Gastrocnemius medialis (tissue), 4 donors: ENCODE results near the gene TSKS. TPM values are rescaled to one million over a fixed set of nuclear protein-coding genes. Genes with fewer than 3 reads are reported as not detected.

Source experiments
- ATAC-seq, 2 donors: fragments of 150-250 bp; one replicate each; pipeline ENCODE4 v1.9.1; 2016
- DNase-seq, 2 donors: peaks; one replicate each; pipeline ENCODE4 v3.0.0-alpha.2; 2019
- H3K27ac ChIP-seq, 4 donors: fragments of 200-600 bp; sonication (generic); 1 replicate in 1 of 4; 2 replicates in 3 of 4; pipeline ENCODE4 v1.5.1; 2016 to 2018; ENCODE audit warnings: mild to moderate bottlenecking in 2 of 4, moderate library complexity in 1 of 4
- H3K27me3 ChIP-seq, 3 donors: fragments of 200-600 bp; sonication (generic) in 2 of 3; 1 replicate in 1 of 3; 2 replicates in 2 of 3; pipeline versions ENCODE4 v1.5.1 to v1.6.0; 2016 to 2019; ENCODE audit warnings: mild to moderate bottlenecking in 1 of 3, moderate library complexity in 1 of 3
- H3K36me3 ChIP-seq, 2 donors: fragments of 200-600 bp; sonication (generic) in 1 of 2; one replicate each; pipeline ENCODE4 v1.5.1; 2017 to 2018
- H3K4me1 ChIP-seq, 2 donors: fragments of 200-600 bp; sonication (generic) in 1 of 2; one replicate each; pipeline ENCODE4 v1.5.1; 2016 to 2017; ENCODE audit warnings: mild to moderate bottlenecking in 2 of 2
- H3K4me3 ChIP-seq, 4 donors: fragments of 200-600 bp; sonication (generic) in 3 of 4; 1 replicate in 1 of 4; 2 replicates in 3 of 4; pipeline ENCODE4 v1.5.1; 2016 to 2019; ENCODE audit warnings: mild to moderate bottlenecking in 2 of 4
- H3K9me3 ChIP-seq, 3 donors: fragments of 200-600 bp; sonication (generic) in 2 of 3; 1 replicate in 1 of 3; 2 replicates in 2 of 3; pipeline ENCODE4 v1.5.1; 2016 to 2019
- POLR2A ChIP-seq, 2 donors: fragments of 450-650 bp; IDR thresholded peaks; one replicate each; pipeline ENCODE4 v1.6.1; 2017; ENCODE audit warnings: antibody characterized with exemption in 2 of 2, mild to moderate bottlenecking in 2 of 2, moderate library complexity in 2 of 2
- in situ Hi-C, 4 donors: fragments of 200-750 bp; cut with MboI; loops; one replicate each; pipeline versions ENCODE4 v1.15.0 to v1.8.0; 2017; ENCODE audit warnings: low sequenced_read_pairs in 4 of 4
- intact Hi-C: fragments of 100-400 bp; cut with DNase I; formaldehyde crosslinking; loops from one replicate; pipeline ENCODE4 v1.15.1; 2023; ENCODE audit warnings: low total_unique reads
- total RNA-seq, 4 donors: library from RNA; depleted of rRNA; stranded (reverse); fragments of >200 nt; gene quantifications; one replicate each; pipeline versions ENCODE4 v1.1.0 to v1.2.3, GENCODE V29; 2016
- TF ChIP-seq, protein P1 (sequence below), 5 experiments: fragments of 450-650 bp in 3 of 5; fragments of 200-600 bp in 2 of 5; sonication (generic) in 2 of 5; IDR thresholded peaks in 4 of 5; conservative IDR thresholded peaks in 1 of 5; 1 replicate in 4 of 5; 2 replicates in 1 of 5; pipeline ENCODE4 v1.5.1; 2016 to 2019; ENCODE audit warnings: antibody characterized with exemption in 5 of 5, mild to moderate bottlenecking in 3 of 5, moderate library complexity in 3 of 5

TSKS gene
- total RNA-seq, 4 donors from 2014 or later: 0.13 to 0.16 TPM; not detected in 2

DNA sequence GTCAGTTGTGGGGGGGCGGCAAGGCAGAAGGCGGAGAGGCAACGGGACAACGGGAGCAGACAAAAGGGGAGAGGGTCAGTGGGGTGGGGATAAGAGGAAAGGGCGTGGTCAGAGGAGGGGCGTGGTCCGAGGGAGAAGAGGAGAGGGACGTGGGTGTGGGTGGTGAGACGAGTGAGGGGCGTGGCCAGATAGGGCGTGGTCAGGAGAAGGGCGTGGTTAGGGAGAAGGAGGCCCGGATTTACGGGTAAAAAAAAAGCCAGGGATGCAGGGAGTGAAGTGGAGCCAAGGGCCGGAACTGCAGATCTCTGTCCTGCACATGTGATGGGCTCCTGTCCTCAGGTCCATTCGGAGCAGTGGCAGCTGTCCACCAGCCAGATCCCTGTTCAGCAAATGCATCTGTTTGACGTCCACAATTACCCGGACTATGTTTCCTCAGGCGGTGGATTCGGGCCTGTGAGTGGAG is 50.7 kb downstream of the TSKS start:
- Histone ChIP-seq H3K27me3 (no peaks in the 10 kb centered on the region), H3K36me3 (no peaks in the 10 kb centered on the region), H3K4me3 (no peak overlapping the region), H3K4me1 (no peaks in the 10 kb centered on the region), H3K9me3 (no peaks in the 10 kb centered on the region), H3K27ac (no peak overlapping the region)
- DNase-seq: peak; percentile 25 to 39
- in situ Hi-C loops: no loop called here
- TF ChIP-seq, protein P1, sequence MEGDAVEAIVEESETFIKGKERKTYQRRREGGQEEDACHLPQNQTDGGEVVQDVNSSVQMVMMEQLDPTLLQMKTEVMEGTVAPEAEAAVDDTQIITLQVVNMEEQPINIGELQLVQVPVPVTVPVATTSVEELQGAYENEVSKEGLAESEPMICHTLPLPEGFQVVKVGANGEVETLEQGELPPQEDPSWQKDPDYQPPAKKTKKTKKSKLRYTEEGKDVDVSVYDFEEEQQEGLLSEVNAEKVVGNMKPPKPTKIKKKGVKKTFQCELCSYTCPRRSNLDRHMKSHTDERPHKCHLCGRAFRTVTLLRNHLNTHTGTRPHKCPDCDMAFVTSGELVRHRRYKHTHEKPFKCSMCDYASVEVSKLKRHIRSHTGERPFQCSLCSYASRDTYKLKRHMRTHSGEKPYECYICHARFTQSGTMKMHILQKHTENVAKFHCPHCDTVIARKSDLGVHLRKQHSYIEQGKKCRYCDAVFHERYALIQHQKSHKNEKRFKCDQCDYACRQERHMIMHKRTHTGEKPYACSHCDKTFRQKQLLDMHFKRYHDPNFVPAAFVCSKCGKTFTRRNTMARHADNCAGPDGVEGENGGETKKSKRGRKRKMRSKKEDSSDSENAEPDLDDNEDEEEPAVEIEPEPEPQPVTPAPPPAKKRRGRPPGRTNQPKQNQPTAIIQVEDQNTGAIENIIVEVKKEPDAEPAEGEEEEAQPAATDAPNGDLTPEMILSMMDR (IDR thresholded peaks at IDR 0.05 in 4 of 5, conservative IDR thresholded peaks at IDR 0.05 in 1 of 5): no peak
- TF ChIP-seq POLR2A (IDR thresholded peaks at IDR 0.05): no peak
- peak in 1 of 2 donors; percentile 51 for ATAC-seq
- intact Hi-C loops: no loop called here

DNA sequence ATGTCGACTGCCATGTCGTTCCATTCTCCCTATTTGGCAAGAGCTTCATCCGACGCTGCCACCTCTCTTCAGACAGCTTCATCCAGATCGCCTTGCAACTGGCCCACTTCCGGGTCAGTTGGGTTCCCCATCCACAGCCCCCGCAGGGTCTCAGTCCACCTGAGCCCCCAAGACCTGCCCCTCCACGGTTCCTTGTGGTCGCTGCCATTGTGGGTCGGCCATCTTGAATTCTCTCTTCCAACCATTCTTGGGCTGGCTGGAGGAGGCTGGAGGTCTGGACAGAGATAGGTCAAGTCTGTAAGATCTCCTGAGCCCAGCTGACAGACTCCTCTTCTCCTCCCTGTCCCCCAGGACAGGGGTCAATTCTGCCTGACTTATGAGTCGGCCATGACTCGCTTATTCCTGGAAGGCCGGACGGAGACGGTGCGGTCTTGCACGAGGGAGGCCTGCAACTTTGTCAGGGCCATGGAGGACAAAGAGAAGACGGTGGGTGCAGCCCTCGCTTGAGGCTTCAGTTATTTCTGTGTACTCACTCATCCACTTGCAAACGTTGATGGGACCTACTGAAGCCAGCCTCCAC is 52.6 kb downstream of the TSKS start:
- Histone ChIP-seq H3K4me3 (no peak overlapping the region), H3K27ac (no peak overlapping the region), H3K36me3 (no peaks in the 10 kb centered on the region), H3K9me3 (no peaks in the 10 kb centered on the region), H3K27me3 (no peaks in the 10 kb centered on the region), H3K4me1 (no peaks in the 10 kb centered on the region)
- intact Hi-C loops: no loop called here
- no peak for TF ChIP-seq POLR2A (IDR thresholded peaks at IDR 0.05)
- TF ChIP-seq, protein P1 (IDR thresholded peaks at IDR 0.05 in 4 of 5, conservative IDR thresholded peaks at IDR 0.05 in 1 of 5): no peak
- in situ Hi-C loops: no loop called here
- DNase-seq: no peak
- ATAC-seq: no peak

DNA sequence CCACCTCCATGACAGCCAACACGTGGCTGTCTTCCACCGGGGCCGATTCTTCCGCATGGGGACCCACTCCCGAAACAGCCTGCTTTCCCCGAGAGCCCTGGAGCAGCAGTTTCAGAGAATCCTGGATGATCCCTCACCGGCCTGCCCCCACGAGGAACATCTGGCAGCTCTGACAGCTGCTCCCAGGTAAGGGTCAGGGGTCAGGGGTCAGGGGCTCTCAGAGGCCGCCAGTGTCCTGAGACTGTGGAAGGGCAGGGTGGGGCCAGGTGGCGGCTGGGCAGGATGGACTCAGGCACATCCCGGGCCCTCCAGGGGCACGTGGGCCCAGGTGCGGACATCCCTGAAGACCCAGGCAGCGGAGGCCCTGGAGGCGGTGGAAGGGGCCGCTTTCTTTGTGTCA is 57.2 kb downstream of the TSKS start:
- DNase-seq (no peak), ATAC-seq (no peak)
- intact Hi-C loops (no loop called here), in situ Hi-C loops (no loop called here)
- Histone ChIP-seq H3K27me3 (peaks cover 0 to 5% (median 0%) of the 10 kb centered on the region in 3 donors), H3K27ac (no peak overlapping the region), H3K4me3 (no peak overlapping the region), H3K36me3 (no peaks in the 10 kb centered on the region), H3K9me3 (no peaks in the 10 kb centered on the region), H3K4me1 (no peaks in the 10 kb centered on the region)
- no peak for TF ChIP-seq POLR2A (IDR thresholded peaks at IDR 0.05)
- TF ChIP-seq, protein P1 (IDR thresholded peaks at IDR 0.05 in 4 of 5, conservative IDR thresholded peaks at IDR 0.05 in 1 of 5): no peak

DNA sequence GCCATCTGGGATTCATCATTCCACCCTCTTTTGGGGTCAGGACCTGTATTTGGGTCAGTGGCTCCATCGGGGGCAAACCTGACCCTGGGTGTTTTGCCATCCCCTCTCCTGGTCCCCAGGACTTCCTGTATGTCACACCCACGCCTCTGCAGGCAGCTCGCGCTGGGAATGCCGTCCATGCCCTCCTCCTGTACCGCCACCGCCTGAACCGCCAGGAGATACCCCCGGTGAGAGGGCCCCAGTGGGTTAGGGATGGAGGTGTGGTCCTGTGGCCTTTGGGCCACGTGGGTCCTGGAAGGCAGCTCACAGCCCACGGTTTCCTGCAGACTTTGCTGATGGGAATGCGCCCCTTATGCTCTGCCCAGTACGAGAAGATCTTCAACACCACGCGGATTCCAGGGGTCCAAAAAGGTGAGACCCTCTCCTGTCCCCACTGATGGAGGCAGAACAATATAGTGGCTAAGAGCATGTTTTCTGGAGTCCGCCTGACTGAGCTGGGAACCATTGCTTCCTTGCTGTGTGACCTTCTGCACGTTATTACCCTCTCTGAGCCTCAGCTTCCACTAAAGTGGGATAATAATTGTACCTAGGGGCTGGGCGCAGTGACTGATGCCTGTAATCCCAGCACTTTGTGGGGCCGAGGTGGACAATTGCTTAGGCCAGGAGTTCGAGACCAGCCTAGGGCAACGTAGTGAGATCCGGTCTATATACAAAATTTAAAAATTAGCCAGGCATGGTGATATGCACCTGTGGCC is 58.0 kb downstream of the TSKS start:
- intact Hi-C loops (no loop called here), in situ Hi-C loops (no loop called here)
- TF ChIP-seq, protein P1 (IDR thresholded peaks at IDR 0.05 in 4 of 5, conservative IDR thresholded peaks at IDR 0.05 in 1 of 5): no peak
- no peak for TF ChIP-seq POLR2A (IDR thresholded peaks at IDR 0.05)
- DNase-seq (no peak), ATAC-seq (no peak)
- Histone ChIP-seq H3K4me3 (no peak overlapping the region), H3K27ac (no peak overlapping the region), H3K9me3 (no peaks in the 10 kb centered on the region), H3K4me1 (no peaks in the 10 kb centered on the region), H3K27me3 (peaks cover 0 to 5% (median 0%) of the 10 kb centered on the region in 3 donors), H3K36me3 (no peaks in the 10 kb centered on the region)
